Posterior cingulate gyrus (tissue), 11 donors: ENCODE data around the gene LRRC14B.
"Not testable (repeated sequence)": the region's sequence is repeated elsewhere in the genome, so short reads cannot be mapped to it uniquely, and the experiment has no call there.

ENCODE experiments used
- DNase-seq, 10 donors: peaks; one replicate each; pipeline versions ENCODE4 v3.0.0 to v3.0.0-alpha.2; 2020 to 2021; ENCODE audit warnings: mixed read lengths in 3 of 10
- intact Hi-C: fragments of 100-400 bp; cut with DNase I; formaldehyde crosslinking; loops from one replicate; pipeline ENCODE4 v1.15.1; 2023

The LRRC14B gene

DNA sequence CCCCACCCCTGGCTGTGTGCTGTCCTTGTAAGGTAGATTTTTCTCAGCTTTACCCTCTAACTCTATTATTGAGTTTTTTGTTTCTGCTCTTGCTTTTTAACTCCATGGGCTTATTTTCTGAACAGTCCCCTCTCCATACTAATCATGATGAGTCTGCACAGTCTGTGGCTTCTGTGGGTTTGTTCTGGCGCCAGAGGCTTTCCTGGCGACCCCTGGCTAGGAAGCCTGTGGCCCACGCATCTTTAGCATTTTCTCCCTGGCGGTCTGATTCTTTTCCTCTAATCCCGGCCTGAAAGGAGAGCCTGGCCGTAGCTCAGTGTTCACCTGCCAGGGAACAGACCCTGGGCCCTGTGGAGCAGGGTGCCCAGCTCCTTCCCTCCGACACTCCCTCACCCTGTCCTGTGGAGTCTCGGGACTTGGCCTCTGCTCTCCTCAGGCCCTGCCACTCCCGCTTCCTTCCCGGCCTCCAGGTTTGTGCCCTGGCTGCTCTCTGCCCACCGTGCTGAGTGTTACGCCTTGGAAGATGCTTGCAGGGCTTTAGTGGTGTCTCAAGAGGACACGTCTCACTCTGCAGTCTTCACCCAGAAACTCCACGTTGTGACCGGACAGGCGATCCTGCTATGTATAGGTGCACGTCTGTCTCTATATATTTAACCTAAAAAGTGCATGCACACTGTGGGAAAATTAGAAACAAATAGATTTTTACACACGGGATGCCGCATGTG is 31.7 kb upstream of the LRRC14B start:
- peak in 1 of 10 donors; percentile 5 for DNase-seq

DNA sequence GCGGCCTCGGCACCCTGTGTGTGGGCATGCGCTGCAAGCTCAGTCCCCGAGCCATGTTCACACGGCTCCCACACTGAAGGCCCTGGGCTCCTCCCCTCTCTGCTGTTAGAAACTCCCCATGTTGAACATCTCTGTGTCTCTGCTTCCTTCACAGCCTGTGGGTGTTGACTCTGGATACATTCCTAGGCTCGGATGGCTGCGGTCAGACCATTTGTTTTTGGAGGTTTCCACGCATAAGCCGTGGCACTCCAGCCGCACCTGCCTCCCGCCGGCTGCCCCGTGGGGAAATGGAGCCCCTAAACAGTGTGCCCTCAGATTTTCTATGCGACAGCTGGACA is 31.2 kb upstream of the LRRC14B start:
- DNase-seq = peak in 4 of 10 donors; percentile 11 to 88 (median 54)
- intact Hi-C loops = no loop called here

More for the DNA sequence above, 31.7 kb upstream of the LRRC14B start:
- intact Hi-C loops = no loop called here

GRCh38 chr5:160921-161802 is 30.1 kb upstream of the LRRC14B start:
- peak in 2 of 10 donors; percentile 1 to 43 for DNase-seq
- intact Hi-C loops = no loop called here

DNA sequence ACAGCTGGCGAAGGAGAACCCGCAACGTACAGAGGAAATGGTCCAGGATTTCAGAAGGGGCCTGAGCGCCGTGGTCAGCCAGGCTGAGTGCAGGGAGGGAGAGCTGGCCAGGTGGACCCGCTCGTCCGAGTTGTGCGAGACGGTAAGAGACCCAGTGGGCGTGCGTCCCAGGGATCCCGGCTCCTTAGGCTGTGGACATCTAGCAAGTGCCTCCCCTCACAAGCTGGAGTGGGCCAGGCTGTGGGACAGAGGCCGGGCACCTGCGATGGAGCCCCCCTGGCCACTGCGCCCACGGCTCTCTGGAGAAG is 29.5 kb upstream of the LRRC14B start:
- DNase-seq = peak in 1 of 10 donors; percentile 77
- intact Hi-C loops = no loop called here

GRCh38 chr5:162190-162564 is 29.1 kb upstream of the LRRC14B start:
- intact Hi-C loops = no loop called here
- DNase-seq = peak in 1 of 10 donors; percentile 82

DNA sequence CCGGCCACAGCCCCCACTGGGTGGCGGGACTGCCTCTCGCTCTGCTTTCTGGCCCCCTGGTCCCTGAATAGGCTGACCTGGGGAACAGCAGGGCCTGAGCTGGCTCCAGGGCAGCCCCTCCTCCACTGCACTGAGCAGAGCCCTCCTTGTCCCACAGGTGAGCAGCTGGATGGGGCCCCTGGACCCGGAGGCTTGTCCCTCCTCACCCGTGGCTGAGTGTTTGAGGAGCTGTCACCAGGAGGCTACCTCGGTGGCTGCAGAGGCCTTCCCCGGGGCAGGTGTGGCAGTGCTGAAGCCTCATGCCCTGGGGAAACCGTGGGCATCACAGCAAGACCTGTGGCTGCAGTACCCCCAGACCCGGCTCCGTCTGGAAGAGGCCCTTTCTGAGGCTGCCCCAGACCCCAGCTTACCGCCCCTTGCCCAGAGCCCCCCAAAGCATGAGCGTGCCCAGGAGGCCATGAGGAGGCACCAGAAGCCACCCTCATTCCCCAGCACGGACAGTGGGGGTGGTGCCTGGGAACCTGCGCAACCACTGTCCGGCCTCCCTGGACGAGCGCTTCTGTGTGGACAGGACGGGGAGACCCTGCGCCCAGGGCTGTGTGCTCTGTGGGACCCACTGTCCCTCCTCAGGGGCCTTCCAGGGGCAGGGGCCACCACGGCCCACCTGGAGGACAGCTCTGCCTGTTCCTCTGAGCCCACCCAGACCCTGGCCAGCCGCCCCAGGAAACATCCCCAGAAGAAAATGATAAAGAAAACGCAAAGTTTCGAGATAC is 28.5 kb upstream of the LRRC14B start:
- DNase-seq = peak in 1 of 10 donors; percentile 57
- intact Hi-C loops = no loop called here

- intact Hi-C loops = no loop called here
- peak in 1 of 10 donors; percentile 63 for DNase-seq
Measured at GRCh38 chr5:163338-163620, 28.0 kb upstream of the LRRC14B start.

DNA sequence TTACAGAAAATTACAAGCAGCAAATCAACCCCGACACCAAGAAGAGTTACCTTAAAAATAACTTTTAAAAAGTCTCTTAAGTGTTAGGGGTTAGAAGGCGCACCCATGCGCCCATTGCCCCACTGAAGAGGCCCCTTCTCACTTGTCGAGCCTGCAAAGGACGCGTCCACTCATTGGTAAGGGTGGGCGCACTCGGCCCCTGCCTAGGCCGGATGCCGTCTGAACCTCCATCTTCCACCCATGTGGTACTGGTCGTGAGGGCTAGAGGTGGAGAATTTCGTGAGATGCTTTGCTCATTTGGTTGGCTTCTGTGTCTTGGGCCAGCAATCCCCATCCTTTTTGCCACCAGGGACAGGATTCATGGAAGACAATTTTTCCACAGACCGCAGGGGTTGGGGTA is 27.5 kb upstream of the LRRC14B start:
- intact Hi-C loops = no loop called here
- DNase-seq = peak in 1 of 10 donors; percentile 58

GRCh38 chr5:164244-164643 is 27.1 kb upstream of the LRRC14B start:
- DNase-seq = peak in 1 of 10 donors; percentile 44
- intact Hi-C loops = no loop called here

- DNase-seq, intact Hi-C loops: not testable (repeated sequence)
Measured at GRCh38 chr5:164783-165182, 26.5 kb upstream of the LRRC14B start.

- intact Hi-C loops = no loop called here
- DNase-seq = peak in 1 of 10 donors; percentile 22
Measured at GRCh38 chr5:166441-167372, 24.6 kb upstream of the LRRC14B start.

- intact Hi-C loops = no loop called here
Measured at GRCh38 chr5:167511-167910, 23.8 kb upstream of the LRRC14B start.

GRCh38 chr5:167982-168660 is 23.2 kb upstream of the LRRC14B start:
- peak in 3 of 10 donors; percentile 11 to 65 (median 58) for DNase-seq
- intact Hi-C loops = no loop called here

More at GRCh38 chr5:167511-167910, 23.8 kb upstream of the LRRC14B start:
- DNase-seq = peak in 3 of 10 donors; percentile 10 to 75 (median 55)

DNA sequence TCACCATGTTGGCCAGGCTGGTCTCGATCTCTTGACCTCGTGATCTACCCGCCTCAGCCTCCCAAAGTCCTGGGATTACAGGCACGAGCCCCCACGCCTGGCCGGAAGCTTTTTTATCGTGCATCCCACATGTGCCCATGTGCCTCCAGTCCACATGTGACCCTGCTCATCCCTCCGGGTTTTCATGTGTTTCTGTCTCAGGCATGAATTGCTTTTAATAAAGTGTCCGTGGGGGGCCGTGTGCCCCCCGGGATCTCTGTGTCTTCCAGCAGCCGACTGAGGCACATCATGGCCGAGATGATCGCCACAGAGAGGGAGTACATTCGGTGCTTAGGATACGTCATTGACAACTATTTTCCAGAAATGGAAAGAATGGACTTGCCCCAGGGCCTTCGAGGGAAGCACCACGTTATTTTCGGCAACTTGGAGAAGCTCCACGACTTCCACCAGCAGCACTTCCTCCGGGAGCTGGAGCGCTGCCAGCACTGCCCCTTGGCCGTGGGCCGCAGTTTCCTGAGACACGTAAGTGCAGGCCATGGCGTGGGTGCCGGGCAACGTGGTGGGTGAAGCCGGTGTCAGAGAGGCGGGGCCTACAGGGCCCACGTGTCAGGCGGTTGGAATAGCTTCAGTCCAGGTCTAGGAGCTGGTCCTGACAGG is 22.1 kb upstream of the LRRC14B start:
- DNase-seq = peak in 3 of 10 donors; percentile 16 to 93 (median 84)
- intact Hi-C loops = no loop called here

- peak in 1 of 10 donors; percentile 4 for DNase-seq
- intact Hi-C loops = no loop called here
Measured at GRCh38 chr5:169728-170094, 21.6 kb upstream of the LRRC14B start.

GRCh38 chr5:170971-171800 is 20.1 kb upstream of the LRRC14B start:
- peak in 4 of 10 donors; percentile 7 to 83 (median 64) for DNase-seq
- intact Hi-C loops = no loop called here

DNA sequence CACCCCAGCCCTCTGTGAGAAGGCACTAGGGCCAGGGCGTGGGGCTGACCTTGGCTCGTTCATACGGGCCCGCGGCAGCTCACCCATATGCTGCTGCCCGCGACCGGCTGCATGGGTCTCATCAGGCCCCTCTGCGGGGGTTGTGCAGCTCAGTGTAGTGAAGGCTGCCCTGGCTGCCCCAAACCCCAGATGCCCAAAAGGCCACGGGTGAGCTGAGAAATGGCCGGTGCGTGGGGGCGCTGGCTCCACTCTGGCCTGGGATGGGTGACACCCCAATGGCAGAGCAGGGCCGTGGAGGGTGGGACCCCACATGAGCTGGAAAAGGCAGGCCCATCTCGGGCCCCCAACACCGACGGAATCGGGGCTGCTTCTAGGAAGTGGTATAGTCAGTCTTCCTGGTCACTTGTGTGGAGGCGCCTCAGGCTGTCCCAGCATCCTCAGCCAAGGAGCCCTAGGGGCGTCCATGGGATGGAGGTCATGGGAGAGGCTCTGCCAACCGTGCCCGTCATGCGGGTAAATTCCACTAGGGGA is 19.4 kb upstream of the LRRC14B start:
- intact Hi-C loops = no loop called here
- DNase-seq = peak in 4 of 10 donors; percentile 6 to 82 (median 71)

- intact Hi-C loops = no loop called here
- peak in 3 of 10 donors; percentile 3 to 54 (median 40) for DNase-seq
Measured at GRCh38 chr5:172421-172820, 18.9 kb upstream of the LRRC14B start.
